ENCODE measurements around the gene TVP23C.
"Not testable (repeated sequence)": the region's sequence is repeated elsewhere in the genome, so short reads cannot be mapped to it uniquely, and the experiment has no call there.

TVP23C gene

DNA sequence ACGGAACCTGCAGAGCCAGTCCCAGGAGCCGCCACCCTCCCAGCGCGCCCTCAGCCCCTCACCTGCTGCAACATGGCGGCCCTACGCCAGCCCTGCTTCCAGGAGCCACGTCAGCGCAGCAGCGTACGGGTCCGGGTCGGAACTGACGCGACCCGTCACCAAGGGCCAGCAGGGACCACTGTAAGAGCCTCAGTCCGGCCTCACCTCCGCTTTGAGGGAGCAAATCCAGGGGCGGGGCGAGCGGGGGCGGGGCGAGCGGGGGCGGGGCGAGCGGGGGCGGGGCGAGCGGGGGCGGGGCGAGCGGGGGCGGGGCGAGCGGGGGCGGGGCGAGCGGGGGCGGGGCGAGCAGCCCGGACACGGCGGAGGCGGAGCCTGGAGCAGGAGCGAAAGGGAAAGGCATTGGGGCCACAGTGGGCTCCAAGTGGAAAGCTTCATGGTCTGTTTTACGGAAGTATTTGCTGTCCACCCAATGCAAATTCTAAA lies at the start of gene TVP23C:
TSS of gene TVP23C (minus strand) at position 109 of the 483 bp plus-strand sequence. CDS start at position 74, 35 bp downstream.
- DNase-seq (ENCODE audit: low read depth) = peak; percentile 53

DNA sequence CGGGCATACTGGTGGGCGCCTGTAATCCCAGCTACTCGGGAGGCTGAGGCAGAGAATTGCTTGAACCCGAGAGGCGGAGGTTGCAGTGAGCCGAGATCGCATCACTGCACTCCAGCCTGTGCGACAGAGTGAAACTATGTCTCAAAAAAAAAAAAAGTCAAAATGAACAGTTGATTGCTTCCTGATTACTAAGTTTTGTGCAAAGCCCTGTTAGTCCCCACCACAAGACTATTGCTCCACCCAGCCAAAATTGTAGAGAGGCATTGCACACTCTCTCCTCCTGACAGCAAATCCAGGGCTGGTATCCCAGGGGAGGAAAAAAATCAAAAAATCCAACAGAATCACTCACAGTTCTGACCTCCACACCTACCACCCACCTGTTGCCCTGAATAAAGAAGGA lies 29.7 kb upstream of the TVP23C start:
- DNase-seq (ENCODE audit: low read depth) = not testable (repeated sequence)

DNA sequence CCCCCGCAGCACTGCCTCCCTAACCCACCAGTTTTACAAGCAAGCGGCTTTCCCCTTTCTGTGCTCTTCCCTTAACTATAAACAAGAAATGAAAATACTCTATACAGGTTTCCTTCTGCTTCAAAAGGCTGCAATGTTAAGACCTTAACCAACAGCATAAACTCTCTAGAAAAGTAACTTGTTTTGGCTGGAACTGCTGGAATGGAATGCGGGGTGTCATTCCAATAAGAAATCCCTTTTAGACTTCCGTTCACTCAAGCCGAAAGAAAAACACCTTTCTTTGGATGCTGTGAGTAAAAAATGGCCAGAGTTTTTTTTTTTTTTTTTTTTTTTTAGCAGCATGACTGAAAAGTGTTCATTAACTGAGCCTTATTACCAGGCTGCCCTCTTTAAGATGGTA lies 28.7 kb upstream of the TVP23C start:
- not testable (repeated sequence) for DNase-seq (ENCODE audit: low read depth)

DNA sequence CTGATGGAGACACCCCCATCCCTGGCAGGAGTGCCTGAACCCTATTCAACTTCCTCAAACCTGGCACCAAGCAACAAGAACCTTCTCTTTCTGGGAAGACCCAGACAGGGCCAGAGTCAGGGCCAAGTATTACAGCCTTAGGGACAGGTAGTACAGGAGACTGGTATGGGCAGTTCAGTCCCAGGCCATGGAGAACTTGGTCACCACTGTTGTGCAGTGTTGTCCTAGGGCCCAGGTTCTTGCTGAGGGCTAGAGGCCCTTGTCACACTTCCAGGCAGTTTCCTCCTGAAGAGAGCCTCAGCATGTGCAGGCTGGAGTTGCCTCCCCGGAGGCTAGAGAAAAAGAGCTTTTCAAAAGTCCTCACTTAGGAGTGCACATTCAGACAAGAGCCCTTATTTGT lies 27.6 kb upstream of the TVP23C start:
- DNase-seq (ENCODE audit: low read depth) = not testable (repeated sequence)

DNA sequence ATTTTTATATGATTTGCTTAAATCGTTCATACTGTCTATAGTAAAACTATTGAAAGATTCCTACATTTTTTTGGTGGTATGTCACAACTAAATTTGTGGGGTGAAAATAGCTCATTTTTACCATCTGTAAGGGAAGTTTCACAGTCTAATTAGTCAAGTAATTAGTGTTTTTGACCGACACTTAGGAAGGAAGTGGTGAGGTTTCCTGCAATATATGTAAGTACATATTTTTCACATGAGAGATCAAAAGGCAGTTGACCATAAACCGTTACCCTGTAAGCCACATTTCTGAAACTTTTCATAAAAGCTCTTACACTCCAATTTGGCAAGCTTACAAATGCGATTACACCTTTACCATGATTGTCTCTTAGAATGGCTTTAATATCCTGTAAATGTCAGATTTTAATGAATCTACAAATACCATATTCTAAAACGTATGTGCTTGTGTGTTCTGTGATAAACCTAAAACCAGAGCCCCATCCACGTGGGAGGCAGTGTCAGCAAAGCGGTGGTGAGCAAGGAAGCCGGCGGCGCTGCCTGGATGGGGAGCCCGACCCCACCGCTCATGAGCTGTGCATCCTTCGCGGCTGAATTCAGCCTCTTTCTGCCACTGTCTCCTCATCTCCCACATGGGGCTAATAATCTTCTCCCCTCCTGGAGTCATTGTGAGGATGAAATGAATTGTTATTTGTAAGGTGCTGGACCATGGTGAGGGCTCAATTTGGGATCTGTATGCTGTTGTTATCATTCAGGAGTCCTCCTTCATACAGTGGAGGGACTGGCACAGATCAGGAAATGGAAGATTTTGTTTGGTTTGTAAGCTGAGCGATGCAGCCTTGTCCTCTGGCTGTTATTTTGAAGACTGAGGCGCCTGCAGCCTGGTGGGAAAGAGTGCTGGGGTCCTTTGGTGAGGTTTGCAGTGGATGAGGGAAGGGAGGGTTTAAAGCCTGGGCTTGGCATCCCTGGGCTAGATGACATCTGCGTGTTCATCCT lies 26.6 kb upstream of the TVP23C start:
- not testable (repeated sequence) for DNase-seq (ENCODE audit: low read depth)

DNA sequence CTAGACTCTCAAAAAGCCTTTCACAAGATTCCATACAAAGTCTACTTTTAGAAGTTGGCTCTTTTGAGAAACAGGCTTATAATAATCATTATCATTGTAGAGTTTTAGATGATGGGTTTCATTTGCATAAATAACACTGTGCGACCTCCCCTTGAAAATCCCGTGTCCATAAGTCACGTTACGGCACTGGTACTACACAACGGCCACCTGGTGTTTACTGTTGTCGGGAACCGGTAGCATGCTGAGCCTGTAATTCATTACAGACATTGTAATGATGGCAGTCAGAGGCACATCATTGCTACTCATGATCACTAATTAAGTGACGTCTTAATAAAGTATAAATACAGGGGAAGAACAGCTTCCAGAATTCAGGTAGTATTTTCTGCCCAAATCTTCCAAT lies 24.7 kb upstream of the TVP23C start:
- not testable (repeated sequence) for DNase-seq (ENCODE audit: low read depth)

DNA sequence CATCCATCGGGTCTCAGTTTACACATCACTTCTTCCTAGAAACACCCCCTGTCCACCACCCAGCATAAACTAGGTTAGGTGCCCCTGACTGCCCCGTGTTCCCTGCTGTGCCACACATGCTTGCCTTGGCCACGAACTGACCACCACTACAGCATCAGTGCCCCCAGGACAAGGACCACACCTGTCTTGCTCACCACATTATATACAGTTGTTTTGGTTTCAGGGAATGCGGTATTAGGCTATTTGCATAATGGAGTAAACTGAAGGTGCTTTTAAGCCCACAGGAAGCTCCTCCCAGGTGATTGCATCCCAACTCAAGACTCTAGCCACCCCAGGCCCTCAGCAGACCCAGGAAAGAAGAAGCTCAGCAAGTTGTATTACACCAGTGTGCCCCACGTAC lies 20.0 kb upstream of the TVP23C start:
- not testable (repeated sequence) for DNase-seq (ENCODE audit: low read depth)

DNA sequence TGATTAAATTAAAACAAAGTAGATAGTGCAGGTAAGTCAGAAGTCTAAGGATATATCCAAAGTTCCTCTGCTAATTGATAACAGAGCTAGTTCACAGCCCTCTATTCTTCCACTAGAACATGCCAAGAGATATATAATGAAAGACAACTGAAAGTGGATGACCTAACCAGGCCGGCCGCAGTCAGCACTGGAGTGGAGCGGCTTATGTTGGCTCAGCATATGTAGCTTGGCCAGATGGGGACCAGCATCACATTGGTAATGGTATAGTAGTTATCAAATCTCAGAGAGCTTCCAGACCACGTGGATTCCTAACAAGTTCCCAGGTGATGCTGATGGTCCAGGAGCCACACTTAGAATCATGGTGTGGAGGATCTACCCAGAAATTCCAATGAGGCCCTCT lies 18.2 kb upstream of the TVP23C start:
- not testable (repeated sequence) for DNase-seq (ENCODE audit: low read depth)

DNA sequence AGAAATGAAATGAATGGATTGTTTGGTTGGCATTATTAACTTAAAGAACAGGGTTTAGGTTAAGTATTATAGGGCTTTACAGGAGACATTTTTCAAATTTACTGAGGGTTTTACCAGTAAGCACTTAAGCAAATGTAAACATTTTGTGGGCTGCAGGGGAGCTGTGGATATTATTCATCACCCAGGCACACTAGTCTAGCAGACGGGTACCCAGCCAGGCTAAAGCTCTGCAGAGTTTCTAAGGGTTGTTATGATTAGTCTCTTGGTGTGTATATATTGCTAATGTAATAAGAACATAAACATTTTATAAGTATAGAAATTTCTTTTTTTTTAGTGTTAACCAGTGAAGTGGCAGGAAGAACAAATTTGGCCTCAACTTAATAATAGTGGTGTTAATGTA lies 13.6 kb upstream of the TVP23C start:
- not testable (repeated sequence) for DNase-seq (ENCODE audit: low read depth)

DNA sequence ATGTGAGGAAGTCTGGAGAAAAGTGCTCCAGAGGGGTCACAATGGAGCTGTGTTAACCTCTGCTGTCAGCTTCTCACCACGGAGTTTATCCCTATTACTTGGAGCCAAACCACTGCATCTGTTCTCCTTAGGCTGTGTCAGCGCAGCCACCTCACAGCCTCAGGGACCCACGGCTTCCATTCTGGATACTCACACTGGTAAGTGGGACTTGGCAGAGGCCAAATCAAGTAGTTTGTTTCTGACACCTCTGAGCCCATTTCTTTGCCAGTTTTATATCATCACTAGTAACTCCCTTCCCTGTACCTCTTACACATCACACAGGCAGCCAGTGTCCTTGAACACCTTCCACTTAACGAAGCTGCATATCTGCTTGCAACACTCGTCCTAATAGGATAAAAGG lies 11.4 kb upstream of the TVP23C start:
- DNase-seq (ENCODE audit: low read depth) = not testable (repeated sequence)

DNA sequence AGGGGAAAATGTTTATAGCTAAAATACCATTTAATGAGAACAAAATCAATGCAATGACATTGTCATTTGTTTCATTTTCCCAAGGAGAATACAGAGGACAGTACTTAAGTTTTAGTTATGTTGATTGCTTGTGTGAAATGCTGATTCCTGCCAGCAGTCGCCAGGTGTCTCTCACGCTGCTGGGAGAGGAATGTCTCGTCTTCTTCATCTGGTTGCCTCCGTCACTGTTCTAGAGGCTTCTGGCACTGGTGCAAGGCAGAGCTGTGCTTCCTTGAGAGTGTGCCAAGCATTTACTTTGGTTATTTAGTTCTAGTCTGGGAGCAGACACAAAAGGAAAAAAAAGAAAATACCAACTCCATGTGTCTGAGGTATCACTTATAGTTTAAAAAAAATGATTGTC lies 10.6 kb upstream of the TVP23C start:
- DNase-seq (ENCODE audit: low read depth) = not testable (repeated sequence)

DNA sequence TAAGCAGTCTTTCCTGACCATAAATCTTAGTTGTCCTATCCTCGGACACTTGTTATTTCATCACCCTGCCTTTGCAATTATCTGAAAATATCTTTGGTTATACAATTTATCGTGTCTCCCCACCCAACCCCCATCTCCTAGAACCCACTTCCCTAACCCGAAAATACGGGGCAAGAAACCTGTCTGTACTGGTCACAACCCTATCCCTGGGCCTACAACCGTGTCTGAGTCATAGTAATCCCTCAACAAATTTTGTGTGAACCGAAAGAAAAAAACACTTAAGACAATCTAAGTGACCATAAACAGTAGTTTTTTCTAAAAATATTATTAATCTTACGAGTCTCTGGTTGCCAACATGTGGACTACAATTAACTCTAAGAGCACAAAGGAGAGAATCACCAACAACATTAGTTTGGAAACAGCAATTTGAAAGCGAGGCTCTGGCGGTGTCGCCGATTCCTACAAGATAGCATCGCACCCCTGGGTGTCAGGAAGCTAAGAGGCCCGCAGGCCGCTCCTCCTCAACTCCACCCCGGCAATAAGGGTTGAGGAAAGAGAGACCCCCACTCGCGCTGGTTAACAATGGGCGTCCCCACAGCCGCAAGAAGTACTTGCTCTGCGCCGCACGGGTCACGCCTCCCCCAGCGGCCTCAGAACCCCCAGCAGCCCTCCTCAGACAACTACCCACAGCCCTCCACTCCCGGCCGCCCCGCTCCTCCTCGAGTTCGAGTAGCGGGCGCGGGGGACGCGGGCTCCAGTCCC lies 489 bp downstream of the TVP23C start:
- not testable (repeated sequence) for DNase-seq (ENCODE audit: low read depth)

DNA sequence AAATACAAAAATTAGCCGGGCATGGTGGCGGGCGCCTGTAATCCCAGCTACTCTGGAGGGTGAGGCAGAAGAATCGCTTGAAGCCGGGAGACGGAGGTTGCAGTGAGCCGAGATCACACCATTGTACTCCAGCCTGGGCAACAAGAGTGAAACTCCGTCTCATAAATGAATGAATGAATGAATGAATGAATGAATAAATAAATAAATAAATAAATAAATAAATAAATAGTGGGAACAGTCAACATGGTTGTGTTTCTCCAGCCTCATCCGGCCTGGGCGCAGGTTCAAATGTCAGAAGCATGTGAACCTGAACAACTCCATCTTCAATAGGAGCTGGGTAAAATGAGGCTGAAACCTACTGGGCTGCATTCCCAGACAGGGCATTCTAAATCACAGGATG lies 1.8 kb downstream of the TVP23C start:
- not testable (repeated sequence) for DNase-seq (ENCODE audit: low read depth)

DNA sequence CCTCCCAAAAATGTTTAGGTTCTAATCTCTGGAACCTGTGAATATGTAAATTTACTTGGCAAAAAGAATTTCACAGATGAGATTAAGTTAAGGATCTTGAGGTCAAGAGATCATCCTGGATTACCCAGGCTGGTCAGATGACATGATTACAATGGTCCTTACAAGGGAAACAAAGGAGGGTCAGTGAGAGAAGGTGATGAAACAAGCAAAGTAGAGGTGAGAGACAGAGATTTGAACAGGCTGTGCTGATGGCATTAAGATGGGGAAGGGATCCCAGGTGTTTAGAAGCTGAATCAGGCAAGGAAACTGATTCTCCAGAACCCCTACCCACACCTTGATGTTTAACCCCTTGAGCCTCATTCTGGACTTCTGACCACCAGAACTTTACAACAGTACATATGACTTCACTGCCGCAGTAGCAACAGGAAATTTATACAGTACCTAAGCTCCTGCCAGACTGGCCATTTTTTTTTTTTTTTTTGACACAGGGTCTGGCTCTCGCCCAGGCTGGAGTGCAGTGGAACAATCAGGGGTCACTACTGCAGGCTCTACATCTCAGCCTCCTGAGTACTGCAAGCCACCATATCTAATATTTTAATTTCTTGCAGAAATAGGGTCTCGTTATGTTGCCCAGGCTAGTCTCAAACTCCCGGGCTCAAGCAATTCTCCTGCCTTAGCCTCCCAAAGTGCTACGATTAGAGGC lies 4.7 kb downstream of the TVP23C start:
- not testable (repeated sequence) for DNase-seq (ENCODE audit: low read depth)

DNA sequence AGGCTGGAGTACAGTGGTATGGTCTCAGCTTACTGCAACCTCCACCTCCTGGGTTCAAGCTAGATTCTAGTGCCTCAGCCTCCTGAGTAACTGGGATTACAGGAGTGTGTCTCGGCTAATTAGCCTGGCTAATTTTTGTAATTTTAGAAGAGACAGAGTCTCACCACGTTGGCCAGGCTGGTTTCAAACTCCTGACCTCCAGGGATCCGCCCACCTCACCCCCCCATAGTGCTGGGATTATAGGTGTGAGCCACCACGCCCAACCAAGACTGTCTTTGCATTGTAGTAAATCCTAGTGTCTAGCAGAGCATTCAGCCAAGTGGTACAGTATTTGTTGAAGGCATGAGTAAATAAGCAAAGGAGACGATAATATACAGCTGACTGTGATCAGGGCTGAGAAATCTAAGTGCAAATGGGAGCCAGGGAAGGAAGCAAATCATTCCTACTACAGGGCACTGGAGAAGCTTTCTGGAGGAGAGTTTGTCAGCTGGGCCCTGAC lies 5.9 kb downstream of the TVP23C start:
- not testable (repeated sequence) for DNase-seq (ENCODE audit: low read depth)

DNA sequence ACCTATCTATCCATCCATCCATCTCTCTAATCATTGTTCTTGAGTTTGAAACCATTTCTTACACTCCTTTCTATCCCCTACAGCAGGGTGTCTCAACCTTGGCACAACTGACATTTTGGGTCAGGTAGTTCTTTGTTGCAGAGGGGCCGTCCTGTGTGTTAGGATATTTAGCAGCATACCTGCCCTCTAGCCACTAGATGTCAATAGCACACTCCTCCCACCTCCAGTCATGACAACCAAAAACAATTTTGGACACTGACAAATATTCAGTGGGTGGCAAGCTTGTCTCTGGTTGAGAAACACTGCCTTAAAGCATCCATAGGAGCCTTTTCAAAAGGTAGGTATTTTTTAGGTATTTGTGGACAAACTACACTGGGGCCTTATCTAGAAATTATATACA lies 10.4 kb downstream of the TVP23C start:
- not testable (repeated sequence) for DNase-seq (ENCODE audit: low read depth)

DNA sequence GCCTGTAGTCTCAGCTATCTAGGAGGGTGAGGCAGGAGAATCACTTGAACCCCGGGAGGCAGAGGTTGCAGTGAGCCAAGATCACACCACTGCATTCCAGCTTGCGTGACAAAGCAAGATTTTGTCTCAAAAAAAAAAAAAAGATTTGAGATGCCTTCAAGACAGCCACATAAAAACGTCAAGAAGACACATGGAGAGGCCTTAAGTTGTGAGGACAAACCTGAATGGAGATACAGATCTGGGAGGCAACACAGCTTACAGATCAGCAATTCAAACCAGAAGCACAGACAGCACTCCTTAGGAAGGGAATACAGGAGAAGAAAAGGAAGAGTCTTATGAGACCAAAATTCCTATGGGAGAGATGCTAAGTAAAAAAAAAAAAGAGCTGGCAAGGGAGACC lies 13.7 kb downstream of the TVP23C start:
- DNase-seq (ENCODE audit: low read depth) = not testable (repeated sequence)

DNA sequence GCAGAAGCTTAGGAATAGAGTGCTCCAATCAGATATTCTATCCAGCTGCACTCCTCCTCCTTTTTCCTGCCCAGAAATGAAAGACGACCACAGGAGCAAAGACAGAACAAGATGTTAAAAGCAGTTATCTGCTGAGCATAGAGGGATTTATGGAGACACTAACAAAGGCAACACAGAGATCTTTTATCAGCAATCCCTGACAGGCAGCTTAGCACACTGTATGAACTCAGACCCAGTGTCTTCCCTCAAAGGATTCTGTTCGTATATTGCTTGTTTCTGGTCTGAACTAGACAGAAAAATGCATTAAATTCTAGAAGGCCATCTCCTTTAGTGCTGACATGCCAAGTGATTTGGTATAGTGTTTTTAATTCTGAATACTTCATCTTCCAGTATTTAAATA lies 16.7 kb downstream of the TVP23C start:
- not testable (repeated sequence) for DNase-seq (ENCODE audit: low read depth)

DNA sequence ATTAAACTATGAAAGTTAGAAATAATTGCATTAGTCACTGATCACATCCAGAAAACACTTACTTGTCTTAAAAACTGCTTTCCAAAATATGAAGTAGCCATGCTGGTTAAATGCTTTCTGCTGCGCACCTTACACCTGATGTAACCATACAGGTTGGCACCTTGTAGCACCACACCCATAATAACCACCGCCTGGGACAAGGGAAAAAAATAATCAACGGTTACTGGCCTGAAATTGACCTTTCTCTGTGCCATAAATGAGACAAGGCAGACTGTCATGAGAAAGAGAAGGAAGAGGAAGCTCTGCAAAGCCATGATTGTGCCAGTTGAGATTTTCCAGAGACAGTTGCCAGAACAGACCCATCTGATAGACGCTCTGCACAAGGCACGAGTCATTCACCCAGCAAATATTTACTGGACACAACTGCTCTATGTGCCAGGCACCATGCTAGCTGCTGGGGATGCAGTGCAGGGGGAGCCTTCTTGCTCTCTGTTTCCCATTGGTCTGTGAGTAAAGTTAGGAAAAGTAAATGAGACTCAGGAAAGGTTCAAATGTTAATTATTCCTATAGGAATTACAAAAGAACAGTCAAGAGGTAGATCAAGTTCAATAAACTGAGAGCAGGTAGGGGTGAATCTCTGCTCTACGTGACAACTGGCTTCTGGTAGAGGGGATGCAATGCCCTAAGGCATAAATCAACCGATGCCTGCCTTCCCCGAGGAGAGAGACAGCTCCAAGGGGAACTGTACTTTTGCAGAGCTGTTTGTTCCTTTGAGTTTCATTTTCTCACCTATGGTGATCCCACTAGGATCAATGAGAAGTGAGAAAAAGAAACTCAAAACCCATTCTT lies 22.7 kb downstream of the TVP23C start:
- not testable (repeated sequence) for DNase-seq (ENCODE audit: low read depth)

DNA sequence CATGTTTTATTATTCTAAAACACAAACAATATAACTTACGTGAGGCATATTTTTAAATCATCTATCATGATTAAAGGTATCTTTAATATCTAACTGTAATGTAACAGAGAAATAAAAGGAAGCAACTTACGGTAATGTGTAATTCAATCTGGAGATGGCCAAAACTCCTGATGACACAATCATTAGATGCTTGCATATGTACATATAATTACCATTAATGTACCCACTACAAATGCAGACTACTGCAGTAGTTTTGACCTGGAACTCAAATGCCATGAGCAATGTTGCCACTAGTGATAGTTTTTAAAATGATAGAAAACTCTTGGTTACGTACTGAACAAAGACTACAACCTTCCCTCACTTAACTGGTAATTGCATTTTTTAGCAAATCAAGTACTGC lies 30.2 kb downstream of the TVP23C start:
- not testable (repeated sequence) for DNase-seq (ENCODE audit: low read depth)
